ENCODE data around the gene COL4A6.

DNA sequence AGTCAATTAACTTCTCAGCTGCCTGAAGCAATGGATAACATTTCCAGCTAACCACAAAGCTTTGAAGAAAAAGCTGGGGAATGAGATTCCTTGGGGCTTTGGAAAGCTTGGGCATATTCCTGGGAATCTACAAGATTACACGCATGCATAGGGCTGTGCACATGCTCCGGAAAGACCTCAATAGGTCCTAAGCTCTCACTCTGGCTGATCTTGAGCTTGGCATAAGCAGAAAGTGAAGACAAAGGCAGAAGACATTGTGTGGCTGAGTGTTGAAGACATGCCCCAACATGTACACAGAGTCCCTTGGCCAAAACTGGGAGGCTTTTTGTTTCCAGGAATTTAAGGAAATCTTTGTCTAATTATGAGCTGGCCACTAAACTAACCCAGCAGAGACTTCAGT, 315.5 kb downstream of the COL4A6 start:
- TF ChIP-seq ZNF24 (tag by site-specific recombination; IDR thresholded peaks at IDR 0.05) (no peak), KLF1 (tag by site-specific recombination; IDR thresholded peaks at IDR 0.05) (no peak), HOXC10 (CRISPR knock-in tag; IDR thresholded peaks at IDR 0.05) (no peak), REST (tag by site-specific recombination; IDR thresholded peaks at IDR 0.05) (no peak), ZNF670 (tag by site-specific recombination; IDR thresholded peaks at IDR 0.05; ENCODE audit: low read depth) (no peak), PBX3 (CRISPR knock-in tag; IDR thresholded peaks at IDR 0.05) (no peak), ZNF416 (tag by site-specific recombination; IDR thresholded peaks at IDR 0.05) (no peak), KLF7 (tag by site-specific recombination; IDR thresholded peaks at IDR 0.05; ENCODE audit: borderline replicate concordance) (no peak)
- TF ChIP-seq, protein P1, sequence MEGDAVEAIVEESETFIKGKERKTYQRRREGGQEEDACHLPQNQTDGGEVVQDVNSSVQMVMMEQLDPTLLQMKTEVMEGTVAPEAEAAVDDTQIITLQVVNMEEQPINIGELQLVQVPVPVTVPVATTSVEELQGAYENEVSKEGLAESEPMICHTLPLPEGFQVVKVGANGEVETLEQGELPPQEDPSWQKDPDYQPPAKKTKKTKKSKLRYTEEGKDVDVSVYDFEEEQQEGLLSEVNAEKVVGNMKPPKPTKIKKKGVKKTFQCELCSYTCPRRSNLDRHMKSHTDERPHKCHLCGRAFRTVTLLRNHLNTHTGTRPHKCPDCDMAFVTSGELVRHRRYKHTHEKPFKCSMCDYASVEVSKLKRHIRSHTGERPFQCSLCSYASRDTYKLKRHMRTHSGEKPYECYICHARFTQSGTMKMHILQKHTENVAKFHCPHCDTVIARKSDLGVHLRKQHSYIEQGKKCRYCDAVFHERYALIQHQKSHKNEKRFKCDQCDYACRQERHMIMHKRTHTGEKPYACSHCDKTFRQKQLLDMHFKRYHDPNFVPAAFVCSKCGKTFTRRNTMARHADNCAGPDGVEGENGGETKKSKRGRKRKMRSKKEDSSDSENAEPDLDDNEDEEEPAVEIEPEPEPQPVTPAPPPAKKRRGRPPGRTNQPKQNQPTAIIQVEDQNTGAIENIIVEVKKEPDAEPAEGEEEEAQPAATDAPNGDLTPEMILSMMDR (tag by site-specific recombination; IDR thresholded peaks at IDR 0.05): no peak
